Fibroblast of mammary gland (primary cell): ENCODE results near the gene SLCO2B1.

Source experiments
- DNase-seq: peaks from one replicate; pipeline ENCODE4 v3.0.0-alpha.2; 2010; ENCODE audit warnings: low read depth
- H3K4me3 ChIP-seq: 2 replicates; pipeline ENCODE4 v1.5.1; 2011; ENCODE audit warnings: low read depth, mild to moderate bottlenecking, low read length, moderate library complexity; ENCODE audit not compliant: control insufficient read depth
- CTCF ChIP-seq: conservative IDR thresholded peaks from 2 replicates; pipeline ENCODE4 v1.5.1; 2011; ENCODE audit warnings: low read depth, low read length, inconsistent platforms; ENCODE audit not compliant: control insufficient read depth, insufficient read depth

SLCO2B1 gene

GRCh38 chr11:75212411-75212810 is 61.5 kb downstream of the SLCO2B1 start:
- DNase-seq: no peak
- no peak for TF ChIP-seq CTCF

GRCh38 chr11:75214411-75214821 is 63.5 kb downstream of the SLCO2B1 start:
- peak; percentile 50 for TF ChIP-seq CTCF
- no peak overlapping the region for H3K4me3 ChIP-seq
- DNase-seq: peak; percentile 75

More at GRCh38 chr11:75212411-75212810, 61.5 kb downstream of the SLCO2B1 start:
- no peak overlapping the region for H3K4me3 ChIP-seq

GRCh38 chr11:75214843-75215242 is 63.9 kb downstream of the SLCO2B1 start:
- H3K4me3 ChIP-seq: no peak overlapping the region
- TF ChIP-seq CTCF: no peak
- no peak for DNase-seq

- no peak for TF ChIP-seq CTCF
- H3K4me3 ChIP-seq: no peak overlapping the region
- DNase-seq: no peak
Measured at GRCh38 chr11:75219869-75220268, 69.0 kb downstream of the SLCO2B1 start.

GRCh38 chr11:75223954-75224643 is 73.2 kb downstream of the SLCO2B1 start:
- DNase-seq: no peak
- TF ChIP-seq CTCF: no peak

GRCh38 chr11:75225794-75226193 is 74.9 kb downstream of the SLCO2B1 start:
- no peak overlapping the region for H3K4me3 ChIP-seq
- TF ChIP-seq CTCF: no peak
- DNase-seq: no peak

More at GRCh38 chr11:75223954-75224643, 73.2 kb downstream of the SLCO2B1 start:
- no peak overlapping the region for H3K4me3 ChIP-seq
